Lung (tissue), 12 donors: Measurements from ENCODE around the gene ATOH7. TPM values are rescaled to one million over a fixed set of nuclear protein-coding genes. Genes with fewer than 3 reads are reported as not detected.
"Not testable (repeated sequence)": the region's sequence is repeated elsewhere in the genome, so short reads cannot be mapped to it uniquely, and the experiment has no call there.

Source experiments
- ATAC-seq: fragments of 200-7000 bp; cut with Tn5 transposase; one replicate; pipeline ENCODE4 v1.9.1; 2020; ENCODE audit warnings: moderate number of reproducible peaks; ENCODE audit not compliant: insufficient read depth, low FRiP score
- DNase-seq, 3 donors: peaks; one replicate each; pipeline ENCODE4 v3.0.0-alpha.2; 2013 to 2017
- H3K27ac ChIP-seq, 2 donors: one replicate each; pipeline ENCODE4 v1.5.1; 2013; ENCODE audit warnings: mild to moderate bottlenecking in 2 of 2, moderate library complexity in 2 of 2, control low read depth in 1 of 2, inconsistent platforms in 1 of 2, low read depth in 1 of 2, low read length in 1 of 2
- H3K27me3 ChIP-seq, 3 donors: one replicate each; pipeline ENCODE4 v1.5.1; 2013; ENCODE audit warnings: low read length in 2 of 3; ENCODE audit not compliant: control insufficient read depth in 3 of 3, insufficient read depth in 3 of 3
- H3K36me3 ChIP-seq, 4 donors: one replicate each; pipeline ENCODE4 v1.5.1; 2013; ENCODE audit warnings: low read length in 4 of 4, mild to moderate bottlenecking in 1 of 4, moderate library complexity in 1 of 4; ENCODE audit not compliant: control insufficient read depth in 4 of 4, insufficient read depth in 4 of 4
- H3K4me1 ChIP-seq, 5 donors: one replicate each; pipeline ENCODE4 v1.5.1; 2013; ENCODE audit warnings: low read length in 5 of 5, mild to moderate bottlenecking in 2 of 5, moderate library complexity in 1 of 5; ENCODE audit not compliant: control insufficient read depth in 5 of 5, insufficient read depth in 5 of 5
- H3K4me3 ChIP-seq: one replicate; pipeline ENCODE4 v1.5.1; 2013; ENCODE audit warnings: mild to moderate bottlenecking, control low read depth, moderate library complexity
- H3K9ac ChIP-seq, 2 donors: one replicate each; pipeline ENCODE4 v1.5.1; 2013; ENCODE audit warnings: low read length in 2 of 2, control low read depth in 1 of 2; ENCODE audit not compliant: insufficient read depth in 1 of 2
- H3K9me3 ChIP-seq, 4 donors: one replicate each; pipeline ENCODE4 v1.5.1; 2013; ENCODE audit warnings: low read length in 3 of 4, mild to moderate bottlenecking in 1 of 4, moderate library complexity in 1 of 4; ENCODE audit not compliant: control insufficient read depth in 4 of 4, insufficient read depth in 3 of 4
- WGBS, 2 donors: extraction: QIAGEN DNeasy Blood & Tissue Kit; methylation state at CpG; one replicate each; pipeline ENCODE4 v1.1.7; 2013; 5-methylcytosine and 5-hydroxymethylcytosine counted together
- polyA plus RNA-seq, 2 donors: library from polyadenylated mRNA; stranded (reverse); fragments of 200-250 nt; gene quantifications; one replicate each; pipeline ENCODE4 v1.2.1, GENCODE V29; 2013
- total RNA-seq, 2 donors: library from RNA; depleted of rRNA in 1 of 2; stranded (reverse); fragments of >200 nt in 1 of 2; gene quantifications; one replicate each; pipeline ENCODE4 v1.2.1, GENCODE V29; 2014 to 2021
- TF ChIP-seq, protein P1 (sequence below): IDR thresholded peaks from 2 replicates; pipeline ENCODE4 v1.5.1; 2012; ENCODE audit warnings: mild to moderate bottlenecking; ENCODE audit errors: control extremely low read depth, extremely low read depth
- donor health status: control.
- donor health status: control.
- donor health status: Bipolar disorder and iron deficiency.
- donor health status: healthy.
- donor health status: DM: yes; HTN: yes; CAD: no.

ATOH7 gene
- total and polyA plus RNA-seq, 4 donors = 0.02 to 0.08 TPM; not detected in 2

DNA sequence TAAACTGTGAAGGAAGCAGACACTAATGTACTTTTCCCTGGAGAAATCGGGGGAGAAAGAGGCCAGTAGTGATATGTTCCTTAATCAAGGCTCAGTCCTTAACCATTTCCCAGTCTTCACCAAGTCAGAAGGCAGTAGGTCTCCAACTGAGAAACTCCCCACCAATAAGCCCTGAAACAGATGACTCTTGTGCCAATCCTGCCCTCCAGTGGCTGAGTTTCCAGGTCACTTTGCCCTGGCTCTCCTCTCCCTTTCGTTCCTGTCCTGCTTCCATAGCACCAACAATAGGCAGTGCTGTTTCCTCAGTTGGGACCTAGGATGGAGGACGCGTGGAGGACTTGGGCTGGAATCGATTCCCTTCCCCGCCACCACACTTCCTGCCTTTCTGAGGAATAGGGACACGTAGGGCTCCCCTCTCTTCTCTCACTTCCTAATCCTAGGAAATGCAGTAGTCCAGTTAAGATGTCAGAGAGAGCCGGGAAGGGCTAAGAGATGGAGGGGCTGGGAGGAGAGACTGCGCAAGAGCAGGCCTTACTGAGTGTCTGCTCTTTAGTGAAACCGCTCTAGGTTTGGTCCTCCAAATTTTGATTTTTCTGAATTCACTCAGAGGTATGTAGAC, 23.4 kb downstream of the ATOH7 start:
- no peak overlapping the region for H3K27ac ChIP-seq
- H3K27me3 ChIP-seq = peaks cover 0 to 6% (median 0%) of the 10 kb centered on the region in 3 donors
- no peaks in the 10 kb centered on the region for H3K4me1 ChIP-seq
- 61 to 72% methylated on average over 10 of the region's 10 CpGs for WGBS, 2 donors
- no peak overlapping the region for H3K9ac ChIP-seq
- DNase-seq (peak; percentile 68 to 81 (median 74)), ATAC-seq (no peak)
- no peak overlapping the region for H3K4me3 ChIP-seq
- TF ChIP-seq, protein P1, sequence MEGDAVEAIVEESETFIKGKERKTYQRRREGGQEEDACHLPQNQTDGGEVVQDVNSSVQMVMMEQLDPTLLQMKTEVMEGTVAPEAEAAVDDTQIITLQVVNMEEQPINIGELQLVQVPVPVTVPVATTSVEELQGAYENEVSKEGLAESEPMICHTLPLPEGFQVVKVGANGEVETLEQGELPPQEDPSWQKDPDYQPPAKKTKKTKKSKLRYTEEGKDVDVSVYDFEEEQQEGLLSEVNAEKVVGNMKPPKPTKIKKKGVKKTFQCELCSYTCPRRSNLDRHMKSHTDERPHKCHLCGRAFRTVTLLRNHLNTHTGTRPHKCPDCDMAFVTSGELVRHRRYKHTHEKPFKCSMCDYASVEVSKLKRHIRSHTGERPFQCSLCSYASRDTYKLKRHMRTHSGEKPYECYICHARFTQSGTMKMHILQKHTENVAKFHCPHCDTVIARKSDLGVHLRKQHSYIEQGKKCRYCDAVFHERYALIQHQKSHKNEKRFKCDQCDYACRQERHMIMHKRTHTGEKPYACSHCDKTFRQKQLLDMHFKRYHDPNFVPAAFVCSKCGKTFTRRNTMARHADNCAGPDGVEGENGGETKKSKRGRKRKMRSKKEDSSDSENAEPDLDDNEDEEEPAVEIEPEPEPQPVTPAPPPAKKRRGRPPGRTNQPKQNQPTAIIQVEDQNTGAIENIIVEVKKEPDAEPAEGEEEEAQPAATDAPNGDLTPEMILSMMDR = no peak
- H3K36me3 ChIP-seq = peaks cover 0 to 20% (median 0%) of the 10 kb centered on the region in 4 donors
- no peaks in the 10 kb centered on the region for H3K9me3 ChIP-seq

DNA sequence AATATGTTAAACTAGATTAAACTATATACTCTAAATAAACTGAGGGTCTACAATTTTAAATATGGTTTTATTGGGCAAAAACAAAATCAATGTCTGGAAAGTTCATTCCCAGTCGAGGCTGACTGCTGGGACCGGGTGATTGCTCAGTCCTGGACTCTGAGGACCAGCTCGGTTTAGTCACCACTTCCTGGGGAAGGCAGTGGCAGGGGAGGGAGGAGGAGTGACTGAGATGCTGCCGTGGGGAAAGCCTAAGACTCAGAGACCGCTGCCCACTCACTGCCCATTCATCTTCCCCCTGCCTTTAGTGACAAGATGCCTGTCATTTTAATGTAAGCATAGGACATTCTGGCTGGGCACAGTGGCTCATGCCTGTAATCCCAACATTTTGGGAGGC, 29.0 kb downstream of the ATOH7 start:
- Histone ChIP-seq H3K27ac (no peak overlapping the region), H3K4me3 (no peak overlapping the region), H3K4me1 (no peaks in the 10 kb centered on the region), H3K9ac (no peak overlapping the region), H3K9me3 (no peaks in the 10 kb centered on the region), H3K36me3 (peaks cover 0 to 18% (median 0%) of the 10 kb centered on the region in 4 donors), H3K27me3 (peaks cover 0 to 5% (median 0%) of the 10 kb centered on the region in 3 donors)
- DNase-seq (no peak), ATAC-seq (no peak)
- TF ChIP-seq, protein P1 = no peak
- 15 to 25% methylated on average over 5 of the region's 5 CpGs for WGBS, 2 donors

DNA sequence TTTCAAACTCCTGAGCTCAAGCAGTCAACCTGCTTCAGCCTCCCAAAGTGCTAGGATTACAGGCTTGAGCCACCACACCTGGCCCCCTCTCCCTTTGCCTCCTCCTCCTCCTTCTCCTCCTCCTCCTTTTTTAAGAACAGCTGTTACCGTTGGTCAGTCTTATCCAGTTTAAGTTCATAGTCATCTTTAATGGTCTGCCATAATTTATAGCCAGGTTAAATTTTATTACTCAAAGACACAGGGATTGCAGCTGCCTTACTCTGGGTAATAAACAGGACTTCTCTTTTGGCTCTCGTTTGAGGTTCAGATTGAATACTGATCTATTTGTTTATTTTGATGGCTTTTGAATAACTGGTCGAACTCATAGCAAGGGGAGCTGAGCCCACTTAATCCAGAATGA, 35.2 kb downstream of the ATOH7 start:
- TF ChIP-seq, protein P1 = no peak
- Histone ChIP-seq H3K9me3 (no peaks in the 10 kb centered on the region), H3K36me3 (peaks cover 0 to 21% (median 0%) of the 10 kb centered on the region in 4 donors), H3K9ac (no peak overlapping the region), H3K4me1 (no peaks in the 10 kb centered on the region), H3K4me3 (no peak overlapping the region), H3K27me3 (no peaks in the 10 kb centered on the region), H3K27ac (no peak overlapping the region)
- WGBS, 2 donors = 56 to 67% methylated on average over 3 of the region's 3 CpGs
- DNase-seq (no peak), ATAC-seq (no peak)

DNA sequence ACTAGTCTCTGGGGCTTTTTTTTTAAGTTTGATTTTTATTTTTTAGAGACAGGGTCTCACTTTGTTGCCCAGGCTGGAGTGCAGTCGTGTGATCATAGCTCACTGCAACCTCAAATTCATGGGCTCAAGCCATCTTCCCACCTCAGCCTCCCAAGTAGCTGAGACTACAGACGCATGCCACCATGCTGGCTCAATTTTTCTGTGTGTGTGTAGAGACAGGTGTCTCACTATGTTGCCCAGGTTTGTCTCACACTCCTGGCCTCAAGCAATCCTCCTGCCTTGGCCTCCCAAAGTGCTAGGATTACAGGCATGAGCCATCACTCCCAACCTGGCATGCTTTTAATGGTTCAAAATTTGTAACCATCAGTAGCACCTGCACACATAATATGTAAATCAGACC, 36.1 kb downstream of the ATOH7 start:
- DNase-seq, H3K27ac ChIP-seq, H3K9ac ChIP-seq, H3K4me3 ChIP-seq, H3K9me3 ChIP-seq, H3K4me1 ChIP-seq, ATAC-seq, H3K27me3 ChIP-seq: not testable (repeated sequence)
- peaks cover 0 to 17% (median 0%) of the 10 kb centered on the region in 4 donors for H3K36me3 ChIP-seq
- WGBS, 2 donors = 91 to 93% methylated on average over 2 of the region's 2 CpGs
